EH (cell line): ENCODE data around the gene MRPL46.
"Not testable (repeated sequence)": the region's sequence is repeated elsewhere in the genome, so short reads cannot be mapped to it uniquely, and the experiment has no call there.

Source experiments
- DNase-seq: peaks from one replicate; pipeline ENCODE4 v3.0.0-alpha.2; 2015; ENCODE audit warnings: low read depth

MRPL46 gene

GRCh38 chr15:88441076-88441730 is 26.0 kb downstream of the MRPL46 start:
- no peak for DNase-seq

- peak; percentile 67 for DNase-seq
Observed at GRCh38 chr15:88440021-88440420, 27.2 kb downstream of the MRPL46 start.

- DNase-seq, result no peak
Observed at GRCh38 chr15:88438181-88438580, 29.0 kb downstream of the MRPL46 start.

GRCh38 chr15:88434106-88434505 is 33.1 kb downstream of the MRPL46 start:
- not testable (repeated sequence) for DNase-seq

GRCh38 chr15:88433046-88433685 is 34.0 kb downstream of the MRPL46 start:
- no peak for DNase-seq

GRCh38 chr15:88431441-88431840 is 35.7 kb downstream of the MRPL46 start:
- DNase-seq, result no peak

- no peak for DNase-seq
Observed at GRCh38 chr15:88430051-88430450, 37.1 kb downstream of the MRPL46 start.

GRCh38 chr15:88428805-88429605 is 38.2 kb downstream of the MRPL46 start:
- no peak for DNase-seq

GRCh38 chr15:88428053-88428452 is 39.1 kb downstream of the MRPL46 start:
- no peak for DNase-seq

GRCh38 chr15:88426304-88426703 is 40.9 kb downstream of the MRPL46 start:
- no peak for DNase-seq

- DNase-seq, result no peak
Observed at GRCh38 chr15:88423331-88423730, 43.9 kb downstream of the MRPL46 start.

GRCh38 chr15:88419830-88420229 is 47.4 kb downstream of the MRPL46 start:
- DNase-seq, result peak; percentile 7
